GM20000 (cell line): ENCODE measurements around the gene SEC61A1.

Experiments used
- DNase-seq: peaks from one replicate; pipeline ENCODE4 v3.0.0; 2012; ENCODE audit warnings: low spot score
- CTCF ChIP-seq: IDR thresholded peaks from 2 replicates; pipeline ENCODE4 v1.5.1; 2012; ENCODE audit warnings: mild to moderate bottlenecking, control low read depth; ENCODE audit errors: extremely low read depth, missing control alignments

SEC61A1 gene

GRCh38 chr3:128012050-128012449 lies 40.2 kb upstream of the SEC61A1 start:
- TF ChIP-seq CTCF, result no peak
- DNase-seq, result no peak

- no peak for DNase-seq
- no peak for TF ChIP-seq CTCF
Observed at GRCh38 chr3:128014548-128014947, 37.7 kb upstream of the SEC61A1 start.

GRCh38 chr3:128016502-128016901 lies 35.7 kb upstream of the SEC61A1 start:
- no peak for DNase-seq
- TF ChIP-seq CTCF, result no peak

- TF ChIP-seq CTCF, result no peak
- no peak for DNase-seq
Observed at GRCh38 chr3:128021768-128022372, 30.4 kb upstream of the SEC61A1 start.

- DNase-seq, result no peak
- no peak for TF ChIP-seq CTCF
Observed at GRCh38 chr3:128033102-128033501, 19.1 kb upstream of the SEC61A1 start.

- no peak for TF ChIP-seq CTCF
Observed at GRCh38 chr3:128036119-128036518, 16.1 kb upstream of the SEC61A1 start.

GRCh38 chr3:128040041-128040440 lies 12.2 kb upstream of the SEC61A1 start:
- TF ChIP-seq CTCF, result no peak
- no peak for DNase-seq

More at GRCh38 chr3:128036119-128036518, 16.1 kb upstream of the SEC61A1 start:
- DNase-seq, result no peak
